CD4-positive, alpha-beta T cell treated with Interleukin-15 for 1 hour (primary cell): ENCODE measurements around the gene CMC2.
A peak's percentile ranks its signal among the peaks of the same experiment; 100 is the strongest.

ENCODE experiments used
- DNase-seq: peaks from one replicate; pipeline ENCODE4 v3.0.0-alpha.2; 2020

Gene CMC2

DNA sequence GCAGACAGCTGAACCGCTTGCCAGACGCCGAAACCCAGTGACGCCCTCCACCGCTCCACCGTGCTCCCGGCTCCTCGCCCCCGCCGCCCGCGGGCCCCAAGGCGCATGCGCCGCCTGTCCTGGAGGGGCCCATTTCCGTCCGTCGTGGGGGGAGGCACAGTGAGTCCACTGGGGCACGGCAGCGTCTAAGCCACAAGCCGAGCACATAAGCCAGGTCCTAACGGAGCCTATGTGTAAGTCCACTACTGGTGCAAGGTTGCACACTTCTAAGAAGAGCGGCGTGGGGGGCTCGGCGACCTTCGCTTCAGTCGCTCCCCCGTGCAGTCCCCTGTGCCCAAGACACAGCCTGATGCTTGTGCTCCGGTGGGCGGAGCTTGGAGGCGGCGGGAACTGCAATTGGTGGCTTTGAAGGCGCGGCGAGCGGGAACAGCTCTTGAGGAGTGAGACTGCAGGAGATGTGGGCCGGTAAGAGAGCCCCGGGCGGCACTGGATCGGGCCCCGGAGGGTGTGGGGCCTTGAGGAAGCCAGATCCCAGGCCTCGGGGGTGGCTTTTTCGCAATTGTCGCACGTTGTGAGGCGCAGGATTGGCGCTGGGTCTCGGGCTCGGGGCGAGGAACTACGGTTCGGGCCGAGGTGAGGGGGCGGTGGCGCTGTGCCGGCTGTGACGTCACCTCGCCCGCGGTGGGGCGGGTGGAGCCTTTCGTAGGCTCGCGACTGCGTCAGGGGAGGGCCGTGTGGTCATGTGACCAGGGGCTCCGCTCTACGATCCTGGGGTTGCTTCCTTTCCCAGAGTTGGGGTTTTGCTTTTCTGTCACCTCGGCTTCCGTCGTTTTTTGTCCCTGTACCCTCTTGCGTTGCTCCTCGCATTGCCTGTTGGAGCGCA lies at the start of gene CMC2, which contains the start of gene CENPN:
TSS of gene CMC2 (minus strand) at position 73 of the 883 bp plus-strand sequence. CDS start 9,491 bp downstream, outside the sequence.
TSS of gene CENPN (plus strand) at position 402 of the 883 bp plus-strand sequence. CDS start 4,726 bp downstream, outside the sequence.
- DNase-seq = peak; percentile 98

DNA sequence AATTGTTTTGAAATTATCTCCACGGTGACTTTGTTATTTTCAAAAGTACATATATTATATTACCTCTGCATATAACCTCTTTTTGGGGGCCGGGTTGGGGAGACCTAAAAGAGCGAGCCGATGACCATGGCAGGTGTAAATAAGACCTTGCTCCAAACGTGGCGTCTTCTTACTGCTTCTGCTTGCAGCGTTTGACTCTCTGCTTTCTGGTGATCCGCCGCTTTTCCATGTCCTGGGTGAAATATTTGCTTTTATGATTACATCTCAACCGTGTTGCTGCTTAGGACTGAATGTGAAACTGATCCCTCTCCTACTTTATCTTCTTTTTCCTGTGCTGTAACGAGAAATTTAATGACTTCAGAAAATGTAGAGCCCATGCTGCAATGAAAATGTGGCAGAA lies 47.1 kb upstream of the CMC2 start:
- DNase-seq = no peak

- no peak for DNase-seq
These were observed 36.1 kb upstream of the CMC2 start for GRCh38 chr16:81042821-81043220.

- DNase-seq = no peak
These were observed 35.0 kb upstream of the CMC2 start for GRCh38 chr16:81041696-81042095.

DNA sequence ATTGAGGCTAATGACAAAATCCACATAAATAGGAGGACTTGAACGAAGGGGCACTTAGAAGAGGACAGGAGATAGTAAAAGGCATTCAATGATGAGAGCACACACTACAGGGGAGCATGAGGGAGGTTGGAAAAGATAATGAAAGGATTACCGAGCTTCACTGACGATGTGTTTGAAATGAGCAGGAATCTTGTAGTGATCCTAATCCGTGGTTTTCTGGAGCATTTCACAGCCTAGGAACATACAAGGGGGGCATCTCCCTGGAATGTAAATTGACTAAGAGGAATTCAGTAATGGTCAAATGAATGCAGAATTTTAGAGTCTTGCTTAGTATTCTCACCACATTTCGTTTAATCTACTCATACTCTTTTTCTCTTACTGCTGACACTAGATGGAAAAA lies 34.2 kb upstream of the CMC2 start:
- DNase-seq = no peak

DNA sequence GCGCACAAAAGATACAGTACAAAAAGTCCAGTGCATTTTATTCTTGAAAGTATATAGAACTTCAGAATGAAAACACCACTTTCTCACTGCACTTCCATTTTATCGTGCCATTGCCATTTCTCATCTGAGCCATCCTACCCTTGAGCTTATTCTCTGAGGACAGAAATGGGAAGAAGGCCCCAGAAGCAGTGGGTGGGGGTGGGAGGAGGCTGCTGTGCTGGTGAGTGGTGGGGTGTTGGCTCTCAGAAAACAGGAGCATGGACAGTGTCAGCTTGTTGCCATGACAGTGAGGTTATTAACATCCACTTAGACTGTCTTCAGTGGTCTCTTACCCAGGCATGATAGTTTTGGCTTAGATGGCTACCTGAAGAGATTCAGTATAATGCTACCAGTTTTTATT lies 33.4 kb upstream of the CMC2 start:
- DNase-seq = no peak

DNA sequence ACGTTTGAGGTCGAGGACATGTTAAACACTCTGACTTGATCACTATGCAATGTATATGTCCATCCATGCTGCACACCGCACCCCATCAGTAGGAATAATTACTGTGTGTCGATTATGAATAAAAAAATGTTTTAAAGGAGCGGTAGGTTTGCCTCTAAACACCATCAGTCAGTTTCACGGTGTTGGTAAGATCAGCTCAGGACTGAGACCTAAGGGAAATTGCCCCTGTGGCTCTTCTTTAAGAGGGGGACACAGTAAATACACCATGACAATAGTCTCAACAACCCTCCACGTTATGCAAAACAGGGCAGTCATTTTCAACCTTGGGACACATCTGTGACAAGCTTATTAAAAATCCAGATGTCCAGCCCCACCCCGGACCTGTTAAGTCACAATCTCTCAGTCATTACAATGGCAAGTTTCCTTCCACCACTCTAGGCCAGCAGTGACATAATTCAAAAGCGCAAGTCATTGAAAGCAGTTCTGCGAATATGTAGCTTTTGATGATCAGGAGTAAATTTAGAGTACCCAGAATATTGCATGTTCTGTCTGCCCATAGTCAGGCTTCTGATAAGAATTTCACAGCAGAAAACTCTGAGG lies 30.2 kb upstream of the CMC2 start:
- no peak for DNase-seq

GRCh38 chr16:81035975-81036750 lies 29.5 kb upstream of the CMC2 start:
- peak; percentile 44 for DNase-seq

- DNase-seq = peak; percentile 88
These were observed 28.8 kb upstream of the CMC2 start, which contains the start of gene ATMIN for GRCh38 chr16:81035398-81035974. TSS of gene ATMIN (plus strand) at chr16:81035842. CDS start at chr16:81035871, 29 bp downstream.

DNA sequence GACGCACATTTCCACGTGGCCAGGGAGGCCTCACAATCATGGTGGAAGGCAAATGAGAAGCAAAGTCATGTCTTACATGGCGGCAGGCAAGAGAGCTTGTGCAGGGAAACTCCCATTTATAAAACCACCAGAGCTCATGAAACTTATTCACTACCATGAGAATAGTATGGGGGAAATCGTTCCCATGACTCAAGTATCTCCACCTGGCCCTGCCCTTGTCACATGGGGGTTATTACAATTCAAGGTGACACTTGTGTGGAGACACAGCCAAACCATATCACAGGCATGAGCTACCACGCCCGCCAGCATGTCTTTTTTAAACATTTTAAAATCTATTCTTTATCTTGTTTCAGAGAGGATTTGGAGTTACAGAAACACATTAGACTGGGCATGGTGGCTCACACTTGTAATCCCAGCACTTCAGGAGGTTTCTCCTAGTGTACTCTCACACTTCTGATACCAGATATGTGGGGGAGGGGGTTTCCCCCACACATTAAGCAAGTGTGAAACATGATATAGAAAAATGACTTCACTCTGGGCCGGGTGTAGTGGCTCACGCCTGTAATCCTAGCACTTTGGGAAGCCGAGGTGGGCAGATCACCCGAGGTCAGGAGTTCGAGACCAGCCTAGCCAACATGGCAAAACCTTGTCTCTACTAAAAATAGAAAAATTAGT lies 23.4 kb upstream of the CMC2 start:
- no peak for DNase-seq

DNA sequence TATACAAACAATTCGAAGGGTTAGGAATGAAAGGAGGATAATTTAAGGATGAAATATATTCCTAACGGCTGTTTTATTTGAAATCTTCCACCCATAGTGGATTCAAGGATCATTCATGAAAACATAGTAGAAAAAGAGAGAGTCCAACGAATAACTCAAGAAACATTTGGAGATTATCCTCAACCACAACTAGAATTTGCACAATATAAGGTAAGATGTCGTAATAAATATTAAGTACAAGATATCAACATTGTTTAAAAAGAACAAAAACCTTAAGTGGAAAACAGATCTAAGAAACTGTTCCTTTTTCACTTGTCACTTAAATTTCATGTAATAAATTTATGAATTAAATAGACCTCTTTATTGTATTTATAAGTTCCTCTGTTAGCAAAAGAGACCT lies 19.7 kb upstream of the CMC2 start:
- DNase-seq = no peak

DNA sequence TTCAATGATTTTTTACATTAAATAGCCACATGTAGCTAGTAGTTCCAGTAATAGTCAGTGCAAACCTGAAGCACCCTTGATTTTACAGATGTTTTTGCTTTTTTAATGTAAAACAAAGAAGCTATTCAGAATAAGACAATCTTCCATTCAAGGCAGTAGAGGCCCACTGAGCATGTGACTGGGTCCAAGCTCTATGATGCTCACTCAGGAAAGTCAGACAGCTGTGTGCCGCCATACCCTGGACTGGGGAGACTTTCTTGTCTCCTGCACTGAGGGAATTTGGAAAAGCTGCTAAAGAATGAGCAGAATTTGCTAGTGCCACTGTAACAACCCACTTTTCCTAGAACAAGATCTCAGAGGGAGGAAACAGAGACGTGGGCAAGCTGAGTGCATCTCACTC lies 11.8 kb upstream of the CMC2 start:
- DNase-seq = no peak

GRCh38 chr16:81014672-81015071 lies 8.0 kb upstream of the CMC2 start:
- DNase-seq = no peak

DNA sequence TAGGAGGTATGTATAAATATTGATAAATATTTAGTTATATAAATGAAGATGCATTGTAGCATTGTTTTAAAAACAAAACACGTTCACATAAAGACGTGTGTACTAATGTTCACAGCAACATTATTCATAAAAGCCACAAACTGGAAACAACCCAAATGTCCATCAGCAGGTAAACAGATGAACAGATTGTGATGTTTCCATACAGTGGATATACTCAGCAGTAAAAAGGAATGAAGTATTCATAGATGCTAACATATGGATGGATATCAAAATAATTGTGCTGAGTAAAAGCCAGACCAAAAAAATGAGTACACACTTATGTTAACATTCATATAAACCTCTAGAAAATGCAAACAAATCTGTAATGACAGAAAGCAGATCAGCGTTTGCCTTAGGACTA lies 6.3 kb upstream of the CMC2 start:
- DNase-seq = no peak

GRCh38 chr16:81008505-81008789 lies 1.8 kb upstream of the CMC2 start:
- DNase-seq = no peak

DNA sequence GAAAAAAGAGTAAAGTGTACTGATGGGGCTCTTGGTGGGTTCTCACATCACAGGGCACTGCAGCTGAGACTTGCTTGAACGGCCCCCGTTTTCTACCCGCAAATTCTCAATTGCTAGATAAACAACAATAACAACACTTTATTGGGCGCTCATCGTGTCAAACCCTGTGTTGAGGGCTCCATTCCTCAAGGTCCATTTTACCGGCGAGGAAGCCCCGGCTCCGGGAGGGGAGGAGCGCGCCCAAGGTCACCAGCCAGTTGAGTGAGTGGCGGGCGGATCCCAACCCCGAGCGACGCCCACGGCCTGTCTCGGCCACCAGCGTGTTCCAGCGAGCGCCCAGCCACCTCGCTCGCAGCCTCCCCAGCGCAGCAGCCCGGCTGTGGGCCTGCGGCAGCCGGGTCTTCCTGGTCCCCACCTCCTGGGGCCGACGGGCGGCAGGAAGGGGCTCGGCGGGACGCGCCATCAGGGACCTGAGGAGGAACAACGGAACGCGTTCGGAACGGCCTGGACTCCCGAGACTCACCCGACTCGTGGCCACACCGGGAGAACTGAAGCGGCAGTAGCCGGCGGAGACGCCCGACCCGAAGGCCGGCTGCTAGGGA lies 373 bp downstream of the CMC2 start:
- peak; percentile 70 for DNase-seq

- no peak for DNase-seq
These were observed 999 bp downstream of the CMC2 start for GRCh38 chr16:81005610-81006161.

DNA sequence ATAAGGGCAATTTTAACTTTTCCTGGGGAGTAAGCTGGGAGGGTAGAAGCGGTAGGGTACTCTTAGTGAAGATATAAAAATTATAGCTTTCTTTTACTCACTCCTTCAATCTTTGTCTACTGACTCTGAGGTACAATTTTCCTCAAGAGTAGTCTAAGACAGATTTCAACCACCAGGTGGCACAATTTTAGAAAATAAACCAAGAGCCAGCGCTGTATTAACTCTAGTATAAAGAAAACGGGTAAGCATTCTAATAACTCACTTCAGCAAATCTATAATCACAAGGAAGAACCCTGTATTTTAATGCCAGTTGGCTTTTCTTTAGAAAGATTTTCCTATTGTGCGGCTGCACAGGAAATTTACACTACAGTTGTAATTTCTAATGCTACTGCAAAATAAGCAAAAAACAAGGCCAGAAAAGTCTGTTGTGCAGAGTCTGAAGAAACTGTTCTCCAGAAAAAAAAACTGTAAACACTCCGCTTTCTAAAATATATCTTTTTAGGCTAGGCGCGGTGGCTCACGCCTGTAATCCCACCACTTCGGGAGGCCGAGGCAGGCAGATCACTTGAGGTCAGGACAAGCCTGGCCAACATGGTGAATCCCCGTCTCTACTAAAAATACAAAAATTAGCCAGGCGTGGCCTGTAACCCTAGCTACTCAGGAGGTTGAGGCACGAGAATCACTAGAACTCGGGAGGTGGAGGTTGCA lies 1.9 kb downstream of the CMC2 start:
- DNase-seq = no peak

GRCh38 chr16:81003610-81004460 lies 2.9 kb downstream of the CMC2 start:
- no peak for DNase-seq

DNA sequence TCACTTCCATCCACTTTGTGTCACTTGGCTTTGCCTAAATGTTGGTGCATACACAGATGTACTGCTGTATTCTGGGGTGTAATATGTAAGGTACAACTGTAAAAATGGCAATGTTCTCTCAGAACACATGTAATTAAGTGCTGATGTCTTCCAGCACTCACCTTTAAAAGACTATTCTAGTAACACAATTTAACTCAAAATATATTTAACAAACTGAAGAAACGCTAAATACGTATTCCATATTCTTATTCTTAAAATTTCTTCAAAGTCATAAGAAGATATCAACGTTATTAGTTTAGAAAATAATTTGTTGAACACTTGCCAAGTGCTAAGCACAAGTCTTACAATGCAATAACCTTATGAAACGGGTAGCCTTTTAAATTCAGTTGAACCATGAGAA lies 3.6 kb downstream of the CMC2 start:
- DNase-seq = no peak
